ENCODE measurements around the gene FLNB. TPM values are rescaled to one million over a fixed set of nuclear protein-coding genes. Genes with fewer than 3 reads are reported as not detected.

FLNB gene
- total and polyA plus RNA-seq, 2 of the 13 experiments (the other 11 are each of a cell fraction or from before 2014, with no cell fraction given): 106 to 130 TPM

DNA sequence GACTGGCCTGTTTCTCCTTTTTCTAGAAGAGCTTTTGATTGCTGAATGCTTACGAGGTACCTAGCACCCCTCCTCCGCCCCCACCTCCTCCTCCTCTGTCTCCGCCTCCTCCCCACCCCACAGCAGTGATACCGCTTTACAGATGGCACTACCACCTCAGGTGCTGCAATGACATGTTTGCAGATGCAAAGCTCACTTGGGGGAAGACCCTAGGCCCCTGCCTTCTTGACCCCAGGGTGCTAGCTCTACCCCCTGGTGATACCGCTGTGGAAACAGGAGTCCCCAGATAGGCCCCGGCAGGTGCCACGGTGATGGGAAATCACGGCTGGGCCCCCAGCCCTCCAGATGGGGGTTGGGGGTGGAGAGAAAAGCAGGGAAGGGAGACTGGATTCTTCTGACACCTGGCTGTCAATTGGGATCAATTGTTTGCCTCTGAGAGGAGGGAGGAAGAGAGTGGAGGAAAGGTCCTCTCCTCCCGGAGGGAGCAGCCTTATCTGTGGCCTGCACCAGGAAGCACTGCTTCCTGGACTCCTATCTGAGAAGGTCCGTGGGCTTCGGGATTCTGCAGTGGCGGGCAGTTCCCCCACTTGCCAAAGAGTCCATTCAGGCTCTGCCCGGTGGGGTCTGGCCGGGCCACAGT is 164.9 kb downstream of the FLNB start (continued):
- TF ChIP-seq HNF4G (IDR thresholded peaks at IDR 0.05; ENCODE audit: borderline replicate concordance, low read depth, low read length) (peak; percentile 68), HNF4G (CRISPR knock-in tag; IDR thresholded peaks at IDR 0.05; ENCODE audit: borderline replicate concordance, low read depth) (no peak), ZFP90 (CRISPR knock-in tag; IDR thresholded peaks at IDR 0.05; ENCODE audit: borderline replicate concordance) (no peak), ZNF30 (CRISPR knock-in tag; IDR thresholded peaks at IDR 0.05) (no peak), ARNTL (CRISPR knock-in tag; IDR thresholded peaks at IDR 0.05) (0 out of 2 replicates have a peak, but pooled peaks have one; percentile 28), SRSF1 (optimal IDR thresholded peaks at IDR 0.05; ENCODE audit: low read depth, low read length) (no peak), PHF8 (CRISPR knock-in tag; IDR thresholded peaks at IDR 0.05) (no peak), THYN1 (CRISPR knock-in tag; IDR thresholded peaks at IDR 0.05; ENCODE audit: borderline replicate concordance, low read depth) (no peak), SMAD1 (CRISPR knock-in tag; IDR thresholded peaks at IDR 0.05; ENCODE audit: borderline replicate concordance, low read depth) (0 out of 2 replicates have a peak, but pooled peaks have one; percentile 74), ZNF777 (CRISPR knock-in tag; IDR thresholded peaks at IDR 0.05) (no peak), MLXIP (CRISPR knock-in tag; IDR thresholded peaks at IDR 0.05; ENCODE audit: borderline replicate concordance) (no peak), KLF16 (CRISPR knock-in tag; IDR thresholded peaks at IDR 0.05) (no peak), TCF7L2 (IDR thresholded peaks at IDR 0.05; ENCODE audit: low read depth, low read length) (no peak), GPN1 (CRISPR knock-in tag; IDR thresholded peaks at IDR 0.05; ENCODE audit: borderline replicate concordance) (no peak), KDM2A (CRISPR knock-in tag; IDR thresholded peaks at IDR 0.05; ENCODE audit: borderline replicate concordance, low read depth) (peak; percentile 53; the same call in 1 of the 2 replicates), TAF15 (IDR thresholded peaks at IDR 0.05; ENCODE audit: low read depth, low read length, poor library complexity, severe bottlenecking) (no peak), ZNF788 (CRISPR knock-in tag; IDR thresholded peaks at IDR 0.05; ENCODE audit: borderline replicate concordance) (no peak), U2AF2 (IDR thresholded peaks at IDR 0.05; ENCODE audit: low read depth, low read length) (no peak), SNAPC5 (CRISPR knock-in tag; IDR thresholded peaks at IDR 0.05; ENCODE audit: borderline replicate concordance) (no peak), NKX3-1 (CRISPR knock-in tag; IDR thresholded peaks at IDR 0.05) (no peak), ZNF605 (CRISPR knock-in tag; IDR thresholded peaks at IDR 0.05) (no peak), ZSCAN12 (CRISPR knock-in tag; IDR thresholded peaks at IDR 0.05) (no peak), HIC2 (CRISPR knock-in tag; IDR thresholded peaks at IDR 0.05; ENCODE audit: low read depth) (peak; percentile 69; the same call in 1 of the 2 replicates)
- TF ChIP-seq, protein P1, sequence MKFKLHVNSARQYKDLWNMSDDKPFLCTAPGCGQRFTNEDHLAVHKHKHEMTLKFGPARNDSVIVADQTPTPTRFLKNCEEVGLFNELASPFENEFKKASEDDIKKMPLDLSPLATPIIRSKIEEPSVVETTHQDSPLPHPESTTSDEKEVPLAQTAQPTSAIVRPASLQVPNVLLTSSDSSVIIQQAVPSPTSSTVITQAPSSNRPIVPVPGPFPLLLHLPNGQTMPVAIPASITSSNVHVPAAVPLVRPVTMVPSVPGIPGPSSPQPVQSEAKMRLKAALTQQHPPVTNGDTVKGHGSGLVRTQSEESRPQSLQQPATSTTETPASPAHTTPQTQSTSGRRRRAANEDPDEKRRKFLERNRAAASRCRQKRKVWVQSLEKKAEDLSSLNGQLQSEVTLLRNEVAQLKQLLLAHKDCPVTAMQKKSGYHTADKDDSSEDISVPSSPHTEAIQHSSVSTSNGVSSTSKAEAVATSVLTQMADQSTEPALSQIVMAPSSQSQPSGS (CRISPR knock-in tag; IDR thresholded peaks at IDR 0.05): peak; percentile 27; the same call in 1 of the 2 replicates
